ENCODE results near the gene TMEM117. TPM values are rescaled to one million over a fixed set of nuclear protein-coding genes. Genes with fewer than 3 reads are reported as not detected.

Gene TMEM117
- total and polyA plus RNA-seq, 2 experiments from 2014 or later: 18.0 to 21.0 TPM

DNA sequence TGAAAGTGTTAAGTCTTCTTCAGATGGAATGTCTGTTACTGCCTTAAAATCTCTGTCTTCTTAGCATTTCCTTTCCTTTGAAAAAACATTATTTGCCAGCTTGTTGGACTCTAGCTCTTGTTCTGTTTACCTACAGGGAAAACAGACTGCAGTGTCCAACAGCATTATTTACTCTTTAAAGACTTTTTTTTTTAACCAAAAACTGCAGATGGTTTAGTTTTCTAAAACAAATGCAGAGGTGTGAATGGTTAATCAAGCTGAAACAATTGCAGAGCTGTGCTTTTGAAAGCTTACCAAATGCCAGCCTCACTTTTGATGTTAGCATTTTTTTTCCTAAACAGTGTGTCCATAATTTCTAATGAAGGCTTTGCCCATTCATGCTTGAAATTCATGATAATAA lies 323.3 kb downstream of the TMEM117 start:
- Histone ChIP-seq H3K27ac (no peak overlapping the region), H3K4me3 (no peak overlapping the region), H3K27me3 (no peaks in the 10 kb centered on the region), H3K9me3 (ENCODE audit: low read depth) (no peaks in the 10 kb centered on the region), H3K36me3 (no peaks in the 10 kb centered on the region), H3K4me1 (ENCODE audit: low read depth) (peaks cover 27% of the 10 kb centered on the region)
- no peak for DNase-seq (ENCODE audit: low read depth in 1 of 2, low spot score in 1 of 2)
- TF ChIP-seq, protein P1, sequence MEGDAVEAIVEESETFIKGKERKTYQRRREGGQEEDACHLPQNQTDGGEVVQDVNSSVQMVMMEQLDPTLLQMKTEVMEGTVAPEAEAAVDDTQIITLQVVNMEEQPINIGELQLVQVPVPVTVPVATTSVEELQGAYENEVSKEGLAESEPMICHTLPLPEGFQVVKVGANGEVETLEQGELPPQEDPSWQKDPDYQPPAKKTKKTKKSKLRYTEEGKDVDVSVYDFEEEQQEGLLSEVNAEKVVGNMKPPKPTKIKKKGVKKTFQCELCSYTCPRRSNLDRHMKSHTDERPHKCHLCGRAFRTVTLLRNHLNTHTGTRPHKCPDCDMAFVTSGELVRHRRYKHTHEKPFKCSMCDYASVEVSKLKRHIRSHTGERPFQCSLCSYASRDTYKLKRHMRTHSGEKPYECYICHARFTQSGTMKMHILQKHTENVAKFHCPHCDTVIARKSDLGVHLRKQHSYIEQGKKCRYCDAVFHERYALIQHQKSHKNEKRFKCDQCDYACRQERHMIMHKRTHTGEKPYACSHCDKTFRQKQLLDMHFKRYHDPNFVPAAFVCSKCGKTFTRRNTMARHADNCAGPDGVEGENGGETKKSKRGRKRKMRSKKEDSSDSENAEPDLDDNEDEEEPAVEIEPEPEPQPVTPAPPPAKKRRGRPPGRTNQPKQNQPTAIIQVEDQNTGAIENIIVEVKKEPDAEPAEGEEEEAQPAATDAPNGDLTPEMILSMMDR (IDR thresholded peaks at IDR 0.05; ENCODE audit: low read depth, low read length): no peak

DNA sequence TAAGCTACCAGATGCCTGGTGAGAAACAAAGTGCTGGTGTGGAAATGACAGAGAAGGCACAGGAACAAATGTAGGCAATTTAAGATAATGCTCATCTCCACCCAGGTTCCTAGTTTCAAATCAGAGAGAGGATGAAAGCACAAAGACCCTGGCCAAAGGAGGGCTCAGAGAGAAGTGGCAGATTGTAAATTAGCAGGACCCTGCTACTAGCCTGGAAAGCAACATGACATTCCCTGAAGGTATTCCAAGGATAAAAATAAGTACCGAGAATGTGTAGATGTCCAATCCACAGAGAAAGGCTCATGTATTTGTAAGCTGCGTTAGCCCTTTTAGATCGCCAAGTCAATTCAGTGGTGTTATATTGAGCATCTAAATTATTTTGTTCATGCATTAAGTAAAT lies 324.0 kb downstream of the TMEM117 start:
- no peak for DNase-seq (ENCODE audit: low read depth in 1 of 2, low spot score in 1 of 2)
- Histone ChIP-seq H3K4me3 (no peak overlapping the region), H3K9me3 (ENCODE audit: low read depth) (no peaks in the 10 kb centered on the region), H3K27me3 (no peaks in the 10 kb centered on the region), H3K27ac (no peak overlapping the region), H3K4me1 (ENCODE audit: low read depth) (peaks cover 21% of the 10 kb centered on the region), H3K36me3 (no peaks in the 10 kb centered on the region)
- TF ChIP-seq, protein P1 (IDR thresholded peaks at IDR 0.05; ENCODE audit: low read depth, low read length): no peak

DNA sequence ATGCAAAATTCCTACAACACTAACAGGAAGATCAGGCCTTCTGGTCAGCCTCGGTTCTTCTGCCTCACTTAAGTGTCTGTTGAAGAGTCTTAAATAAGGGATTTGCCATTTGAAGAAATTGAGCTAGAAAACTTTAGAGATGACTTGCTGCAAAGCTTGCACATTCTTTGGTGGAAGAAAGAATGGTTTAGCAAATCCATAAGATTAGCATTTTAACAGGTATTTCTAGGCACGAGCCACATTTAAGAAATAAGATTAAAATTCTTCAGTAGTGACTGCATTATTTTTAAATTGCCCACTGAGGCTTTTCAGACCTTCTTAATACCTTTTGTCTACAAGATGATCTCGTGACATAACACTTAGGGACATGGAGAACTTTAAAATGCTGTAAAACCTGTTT lies 327.1 kb downstream of the TMEM117 start:
- Histone ChIP-seq H3K4me1 (ENCODE audit: low read depth) (peaks cover 11% of the 10 kb centered on the region), H3K27me3 (no peaks in the 10 kb centered on the region), H3K27ac (no peak overlapping the region), H3K9me3 (ENCODE audit: low read depth) (no peaks in the 10 kb centered on the region), H3K36me3 (no peaks in the 10 kb centered on the region), H3K4me3 (no peak overlapping the region)
- TF ChIP-seq, protein P1 (IDR thresholded peaks at IDR 0.05; ENCODE audit: low read depth, low read length): no peak
- DNase-seq (ENCODE audit: low read depth in 1 of 2, low spot score in 1 of 2): no peak

DNA sequence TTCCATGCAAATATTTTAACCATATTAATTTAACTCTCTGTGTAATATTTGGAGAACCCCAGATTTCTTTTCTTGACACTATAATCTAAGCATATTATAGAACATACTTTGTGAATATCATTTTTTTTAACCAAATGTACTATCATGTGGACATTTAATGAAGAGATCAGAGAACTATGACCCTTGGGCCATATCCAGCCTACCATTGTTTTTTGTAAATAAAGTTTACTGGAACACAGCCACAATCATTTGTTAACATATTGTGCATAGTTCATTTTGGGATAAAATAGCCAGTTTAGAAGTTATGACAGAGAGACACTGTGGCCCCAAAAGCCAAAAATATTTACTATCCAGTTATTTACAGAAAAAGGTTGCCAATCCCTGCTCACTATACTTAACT lies 338.2 kb downstream of the TMEM117 start:
- Histone ChIP-seq H3K9me3 (ENCODE audit: low read depth) (no peaks in the 10 kb centered on the region), H3K36me3 (no peaks in the 10 kb centered on the region), H3K27ac (no peak overlapping the region), H3K4me1 (ENCODE audit: low read depth) (no peaks in the 10 kb centered on the region), H3K27me3 (no peaks in the 10 kb centered on the region), H3K4me3 (no peak overlapping the region)
- DNase-seq (ENCODE audit: low read depth in 1 of 2, low spot score in 1 of 2): no peak
- TF ChIP-seq, protein P1 (IDR thresholded peaks at IDR 0.05; ENCODE audit: low read depth, low read length): no peak

DNA sequence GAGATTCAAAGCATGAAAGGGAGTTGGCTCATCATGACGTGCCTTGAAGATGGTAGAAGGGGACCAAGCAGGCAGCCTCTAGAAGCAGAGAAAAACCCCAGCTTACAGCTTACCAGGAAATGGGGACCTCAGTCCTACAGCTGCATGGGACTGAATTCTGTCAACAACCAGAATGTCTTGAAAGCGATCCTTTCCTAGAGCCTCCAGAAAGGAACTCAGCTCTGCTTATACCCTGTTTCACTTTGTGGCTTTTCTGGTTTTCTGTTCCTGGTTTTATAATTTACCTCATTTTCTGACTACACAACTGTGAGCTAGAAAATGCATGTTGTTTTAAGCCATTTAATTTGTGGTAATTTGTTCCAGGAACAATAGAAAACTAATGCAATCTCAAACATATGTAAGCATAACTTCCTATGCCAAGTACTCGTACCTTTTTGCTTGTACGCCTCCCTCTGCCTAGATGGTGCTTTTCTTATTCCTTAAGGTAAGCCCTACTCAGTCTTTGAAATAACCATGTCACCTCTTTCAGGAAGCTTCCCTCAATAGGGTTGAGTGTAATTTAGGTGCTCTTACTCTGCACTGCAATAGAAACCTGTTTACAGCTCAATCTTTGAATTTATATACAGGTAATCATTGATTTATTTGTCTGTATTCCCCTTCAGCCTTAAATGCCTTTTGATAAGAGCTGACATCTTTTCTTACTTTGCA lies 348.8 kb downstream of the TMEM117 start:
- Histone ChIP-seq H3K9me3 (ENCODE audit: low read depth) (no peaks in the 10 kb centered on the region), H3K4me1 (ENCODE audit: low read depth) (no peaks in the 10 kb centered on the region), H3K4me3 (no peak overlapping the region), H3K36me3 (no peaks in the 10 kb centered on the region), H3K27me3 (no peaks in the 10 kb centered on the region), H3K27ac (no peak overlapping the region)
- no peak for DNase-seq (ENCODE audit: low read depth in 1 of 2, low spot score in 1 of 2)
- TF ChIP-seq, protein P1 (IDR thresholded peaks at IDR 0.05; ENCODE audit: low read depth, low read length): no peak

Measured in cardiac muscle cell (in vitro differentiated cells and primary cell).